Chondrocyte (in vitro differentiated cells): ENCODE measurements around the gene DNAH14. TPM values are rescaled to one million over a fixed set of nuclear protein-coding genes. Genes with fewer than 3 reads are reported as not detected.
"Not testable (repeated sequence)": the region's sequence is repeated elsewhere in the genome, so short reads cannot be mapped to it uniquely, and the experiment has no call there.

Experiments used
- DNase-seq: peaks from one replicate; pipeline ENCODE4 v3.0.0; 2021; ENCODE audit warnings: mixed read lengths, low spot score
- H3K27ac Mint-ChIP-seq: one replicate; pipeline ENCODE4 v1.8.0; 2021; ENCODE audit warnings: mild to moderate bottlenecking, moderate library complexity, mixed read lengths; ENCODE audit not compliant: unreplicated experiment
- H3K27me3 Mint-ChIP-seq: 2 replicates; pipeline ENCODE4 v1.8.0; 2021; ENCODE audit warnings: low read depth, mixed read lengths
- H3K36me3 Mint-ChIP-seq: 2 replicates; pipeline ENCODE4 v1.8.0; 2021; ENCODE audit warnings: low read depth, mixed read lengths
- H3K4me1 Mint-ChIP-seq: 2 replicates; pipeline ENCODE4 v1.8.0; 2021; ENCODE audit warnings: low read depth, mild to moderate bottlenecking, mixed read lengths
- H3K4me3 Mint-ChIP-seq: one replicate; pipeline ENCODE4 v1.8.0; 2021; ENCODE audit warnings: mild to moderate bottlenecking, moderate library complexity, mixed read lengths; ENCODE audit not compliant: unreplicated experiment
- H3K9me3 Mint-ChIP-seq: 2 replicates; pipeline ENCODE4 v1.8.0; 2021; ENCODE audit warnings: low read depth, mixed read lengths
- CTCF ChIP-seq: fragments of 200-600 bp; sonication (generic); IDR thresholded peaks from 2 replicates; pipeline ENCODE4 v1.5.0; 2021; ENCODE audit warnings: antibody characterized with exemption, mild to moderate bottlenecking, moderate library complexity
- total RNA-seq: library from RNA; stranded (reverse); gene quantifications from 3 replicates; pipeline ENCODE4 v1.2.1, GENCODE V29; 2021

The DNAH14 gene
- total RNA-seq, 1 donor from 2014 or later = 16.0 TPM

DNA sequence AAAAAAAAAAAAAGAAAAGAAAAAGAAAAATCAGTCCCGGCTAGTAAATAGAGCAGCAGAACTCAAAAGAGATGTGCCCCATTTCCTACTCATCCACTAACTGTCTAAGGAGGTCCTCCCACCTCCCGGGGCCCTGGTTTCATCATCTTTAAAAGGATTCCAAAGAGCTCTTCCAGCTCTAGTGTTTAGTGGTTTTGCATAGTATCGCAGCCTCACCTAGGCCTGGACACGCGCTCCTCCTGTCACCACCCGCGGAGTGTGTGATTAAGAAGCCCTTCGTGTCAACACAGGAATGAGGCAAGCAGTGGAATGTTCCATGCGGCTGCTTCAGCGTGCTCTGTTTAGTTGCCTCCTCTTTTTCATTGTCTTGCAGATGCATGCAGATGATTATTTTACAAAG, 449.4 kb downstream of the DNAH14 start:
- H3K27ac Mint-ChIP-seq = no peak overlapping the region
- no peak for TF ChIP-seq CTCF
- no peaks in the 10 kb centered on the region for H3K9me3 Mint-ChIP-seq
- H3K27me3 Mint-ChIP-seq = no peaks in the 10 kb centered on the region
- H3K36me3 Mint-ChIP-seq = peaks cover 2% of the 10 kb centered on the region
- no peak for DNase-seq
- H3K4me3 Mint-ChIP-seq = no peak overlapping the region
- peaks cover 3% of the 10 kb centered on the region for H3K4me1 Mint-ChIP-seq

- no peak for DNase-seq
- Mint-ChIP-seq H3K27ac (no peak overlapping the region), H3K4me1 (peaks cover 3% of the 10 kb centered on the region), H3K36me3 (peaks cover 5% of the 10 kb centered on the region), H3K9me3 (no peaks in the 10 kb centered on the region), H3K4me3 (no peak overlapping the region), H3K27me3 (no peaks in the 10 kb centered on the region)
- no peak for TF ChIP-seq CTCF
Measured at GRCh38 chr1:225380691-225381090, 451.2 kb downstream of the DNAH14 start.

GRCh38 chr1:225386860-225387259, 457.4 kb downstream of the DNAH14 start:
- DNase-seq, H3K4me3 Mint-ChIP-seq, H3K9me3 Mint-ChIP-seq, H3K36me3 Mint-ChIP-seq, H3K27ac Mint-ChIP-seq, H3K4me1 Mint-ChIP-seq, H3K27me3 Mint-ChIP-seq: not testable (repeated sequence)

DNA sequence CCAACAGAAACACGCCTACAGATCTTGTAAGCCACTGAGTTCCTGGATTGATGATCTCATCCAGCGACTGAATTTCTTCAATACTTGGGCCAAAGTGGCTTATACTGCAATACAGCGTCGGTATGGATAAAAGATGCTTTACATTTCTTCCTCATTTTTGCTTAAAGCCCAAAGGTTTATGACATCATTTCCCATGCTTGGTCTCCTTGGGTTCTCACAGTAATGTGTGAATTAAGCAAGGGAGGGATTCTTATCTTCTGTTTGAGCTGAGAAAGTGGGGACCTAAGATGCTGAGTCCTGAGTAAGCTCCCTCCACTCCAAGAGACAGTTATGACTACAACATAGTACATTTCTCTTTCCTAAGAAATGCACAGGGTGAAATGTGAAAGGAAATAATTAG, 458.9 kb downstream of the DNAH14 start:
- Mint-ChIP-seq H3K27me3 (no peaks in the 10 kb centered on the region), H3K9me3 (no peaks in the 10 kb centered on the region), H3K36me3 (peaks cover 10% of the 10 kb centered on the region), H3K4me1 (no peaks in the 10 kb centered on the region), H3K27ac (no peak overlapping the region), H3K4me3 (no peak overlapping the region)
- TF ChIP-seq CTCF = no peak
- no peak for DNase-seq

GRCh38 chr1:225389843-225390242, 460.4 kb downstream of the DNAH14 start:
- no peaks in the 10 kb centered on the region for H3K4me1 Mint-ChIP-seq
- DNase-seq = no peak
- H3K27ac Mint-ChIP-seq = no peak overlapping the region

More at GRCh38 chr1:225389843-225390242, 460.4 kb downstream of the DNAH14 start:
- no peak for TF ChIP-seq CTCF
- no peaks in the 10 kb centered on the region for H3K9me3 Mint-ChIP-seq
- H3K27me3 Mint-ChIP-seq = no peaks in the 10 kb centered on the region
- peaks cover 6% of the 10 kb centered on the region for H3K36me3 Mint-ChIP-seq
- H3K4me3 Mint-ChIP-seq = no peak overlapping the region
